HG02870 (cell line): ENCODE results near the gene IL31.

Experiments used
- ATAC-seq: cut with Tn5 transposase; IDR thresholded peaks from one replicate; pipeline ENCODE4 v1.9.1; 2021; ENCODE audit warnings: mild to moderate bottlenecking, moderate library complexity; ENCODE audit not compliant: unreplicated experiment

The IL31 gene

DNA sequence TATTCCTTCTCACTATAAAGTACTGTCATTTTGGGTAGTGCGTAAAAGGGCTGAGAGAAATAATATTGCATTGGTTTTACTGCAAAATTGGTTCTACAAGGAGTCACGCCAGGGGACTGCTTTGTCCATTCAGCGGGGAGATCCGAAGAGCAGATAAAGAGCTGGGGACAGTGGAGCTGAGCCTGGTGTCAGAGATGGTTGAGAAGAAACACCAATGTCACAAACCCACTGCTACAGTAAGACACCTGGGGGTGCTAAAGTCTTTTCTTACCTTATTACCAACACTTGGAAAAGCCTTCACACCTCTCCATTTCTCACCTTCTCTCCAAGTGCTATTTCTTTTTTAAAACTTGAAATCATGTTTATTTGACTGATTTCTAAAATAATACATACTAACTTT lies 14.1 kb downstream of the IL31 start:
- no peak for ATAC-seq

DNA sequence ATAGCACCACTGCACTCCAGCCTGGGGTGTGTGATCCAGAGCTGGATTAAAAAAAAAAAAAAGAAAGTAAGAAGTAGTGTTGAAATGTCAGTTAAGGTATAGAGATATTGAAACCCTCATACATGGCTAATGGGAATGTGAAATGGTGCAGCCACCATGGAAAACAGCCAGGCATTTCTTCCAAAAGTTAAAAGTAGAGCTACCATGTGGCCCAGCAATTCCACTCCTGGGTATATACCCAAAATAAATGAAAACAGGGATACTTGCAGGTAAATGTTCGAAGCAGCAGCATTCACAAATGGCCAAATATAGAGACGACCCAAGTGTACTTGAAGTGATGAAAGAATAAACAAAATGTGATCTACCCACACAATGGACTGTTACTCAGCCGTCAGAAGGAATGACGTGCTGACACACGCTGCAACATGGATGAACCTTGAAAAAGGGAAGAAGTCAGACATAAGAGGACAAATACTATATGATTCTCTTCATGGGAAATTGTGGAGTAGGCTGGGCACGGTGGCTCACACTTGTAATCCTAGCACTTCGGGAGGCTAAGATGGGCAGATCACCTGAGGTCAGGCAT lies 15.2 kb downstream of the IL31 start:
- no peak for ATAC-seq

GRCh38 chr12:122155705-122156104 lies 18.3 kb downstream of the IL31 start:
- ATAC-seq: no peak

GRCh38 chr12:122152754-122153153 lies 21.3 kb downstream of the IL31 start:
- ATAC-seq: no peak

DNA sequence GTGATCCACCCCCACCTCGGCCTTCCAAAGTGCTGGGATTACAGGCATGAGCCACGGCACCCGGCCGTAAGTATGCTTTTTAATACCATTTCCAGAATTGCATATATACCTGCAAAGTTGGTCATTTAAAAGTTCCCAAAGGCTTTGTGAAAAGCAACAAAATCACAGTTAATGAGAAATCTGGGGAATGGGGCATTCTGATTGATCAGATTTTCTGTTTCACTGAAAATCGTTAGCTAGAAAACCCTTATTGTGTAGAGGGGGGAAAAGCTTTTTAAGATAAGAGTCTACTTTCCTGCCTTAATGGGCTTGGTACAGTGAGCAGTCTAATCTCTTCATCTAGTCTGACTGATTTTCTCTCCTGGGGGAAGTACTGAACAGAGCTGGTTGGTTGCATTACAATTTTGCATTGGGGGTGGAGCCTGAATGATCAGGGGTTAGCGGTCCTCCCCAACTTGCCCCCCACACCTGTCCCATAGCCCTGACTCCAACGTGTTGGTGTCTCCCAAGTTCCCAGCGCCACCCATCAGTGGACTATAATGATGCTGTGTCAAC lies 23.8 kb downstream of the IL31 start:
- ATAC-seq: no peak

DNA sequence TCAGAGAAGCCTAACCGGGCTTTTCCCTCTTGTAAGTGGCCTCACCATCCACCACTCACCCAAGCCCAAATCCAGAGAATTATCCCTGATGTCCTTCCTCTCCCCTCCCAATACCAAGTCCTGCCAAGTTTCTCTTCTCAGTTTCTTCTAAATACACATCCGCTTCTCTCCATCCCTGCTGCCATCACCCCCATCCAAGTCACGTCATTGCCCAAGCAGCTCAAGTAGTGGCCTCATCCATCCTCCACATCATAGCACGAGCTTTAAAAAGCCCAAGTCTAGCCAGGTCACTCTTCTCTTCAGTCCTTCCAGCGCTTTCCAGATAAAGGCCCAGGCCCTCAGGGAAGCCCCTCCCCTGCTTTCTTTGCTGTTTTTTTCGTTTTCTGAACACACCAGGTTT lies 25.4 kb downstream of the IL31 start:
- no peak for ATAC-seq

DNA sequence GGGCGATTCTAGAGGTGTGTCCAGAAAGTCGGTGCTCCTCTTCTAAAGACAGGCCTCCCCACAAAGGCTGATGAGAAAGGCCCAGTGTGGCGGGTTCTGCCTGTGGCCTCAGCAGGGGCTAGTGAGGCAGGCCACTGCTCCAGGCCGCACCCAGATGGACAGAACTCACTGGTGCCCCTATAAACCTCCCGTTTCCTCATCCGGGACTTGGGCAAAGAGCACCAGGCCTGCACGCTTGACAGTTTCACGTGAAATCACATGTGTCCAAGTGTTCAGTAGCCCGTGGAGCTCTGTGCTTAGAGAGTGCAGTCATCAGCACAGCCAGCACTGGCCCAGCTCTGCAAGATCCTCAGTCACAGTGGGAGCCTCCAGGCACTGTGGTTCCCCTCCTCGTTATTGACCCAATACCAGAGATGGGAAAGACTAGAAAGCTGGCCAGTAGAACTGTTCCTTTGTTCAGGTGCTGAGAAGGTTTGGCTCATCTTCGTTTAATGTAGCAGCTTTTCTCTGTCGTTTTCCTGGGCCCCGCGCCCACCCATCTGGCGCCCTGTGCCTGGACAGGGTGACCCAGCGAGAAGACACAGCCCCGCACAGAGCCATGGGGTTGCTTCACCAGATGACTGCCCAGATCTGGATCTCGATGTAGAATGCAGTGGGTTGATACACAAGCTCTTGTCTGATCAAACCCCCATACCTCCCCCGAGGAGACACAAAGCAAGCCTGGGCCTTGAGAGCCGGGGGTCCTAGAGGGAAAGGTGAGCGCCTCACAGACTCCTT lies 26.3 kb downstream of the IL31 start:
- ATAC-seq: no peak

DNA sequence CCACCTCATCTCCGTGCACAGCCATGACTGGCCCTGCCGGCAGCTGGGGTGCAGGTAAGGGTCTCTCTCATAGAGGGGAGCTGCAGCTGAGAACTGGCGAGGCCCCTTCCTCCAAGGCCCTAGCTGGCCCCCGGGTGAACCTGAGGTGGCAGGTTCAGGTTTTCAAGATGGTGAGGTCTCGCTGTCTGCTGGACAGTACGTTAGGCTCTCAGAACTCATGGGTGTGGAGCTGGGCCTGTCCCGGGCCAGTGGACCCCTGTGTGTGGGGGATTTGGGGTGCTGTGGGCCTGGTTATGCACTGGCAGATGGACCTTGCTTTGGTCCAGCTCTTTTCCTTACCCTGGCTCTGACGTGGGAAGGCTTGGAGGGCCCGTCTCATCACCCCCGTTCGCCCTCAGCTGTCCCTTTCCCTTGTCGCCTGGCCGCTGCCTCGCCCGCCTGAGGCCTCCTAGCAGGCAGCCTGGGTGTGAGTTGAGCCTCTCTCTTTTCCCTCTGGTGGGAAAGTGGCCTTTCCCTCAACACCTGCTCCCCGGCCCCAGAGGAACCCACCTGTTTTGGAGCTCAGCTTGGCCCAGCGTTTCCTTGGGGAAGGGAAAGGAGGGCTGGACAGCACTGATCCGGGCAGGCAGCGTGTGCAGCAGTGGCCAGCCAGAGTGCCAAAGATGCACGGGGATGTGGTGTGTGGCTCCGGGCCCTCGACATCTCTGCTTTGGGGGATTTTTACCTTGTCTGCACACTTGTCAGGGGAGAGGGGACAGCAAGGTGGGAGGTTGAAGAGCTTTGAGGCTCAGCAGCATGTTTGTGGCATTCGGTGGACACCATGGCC lies 28.3 kb downstream of the IL31 start:
- ATAC-seq: no peak

DNA sequence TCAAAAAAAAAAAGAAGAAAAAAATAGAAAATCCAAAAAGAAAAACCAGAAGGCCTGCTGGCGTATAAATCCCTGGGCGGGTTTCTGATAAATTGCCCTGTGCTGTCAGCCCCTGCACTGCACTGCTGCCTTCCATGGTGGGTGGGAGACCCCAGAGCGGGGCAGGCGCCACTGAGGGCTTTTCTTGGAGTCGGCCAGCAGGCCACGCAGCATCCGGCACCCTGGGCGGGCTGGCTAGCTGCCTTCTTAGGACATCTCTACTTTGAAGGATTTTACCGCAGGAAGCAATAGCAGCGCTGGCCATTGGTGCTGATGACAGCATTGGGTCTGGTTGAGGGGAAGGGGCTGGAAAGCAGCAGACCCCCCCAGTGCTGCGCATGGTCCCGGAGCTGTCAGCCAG lies 29.1 kb downstream of the IL31 start:
- no peak for ATAC-seq

GRCh38 chr12:122142857-122143256 lies 31.2 kb downstream of the IL31 start:
- no peak for ATAC-seq

GRCh38 chr12:122141911-122142725 lies 31.9 kb downstream of the IL31 start:
- ATAC-seq: no peak

DNA sequence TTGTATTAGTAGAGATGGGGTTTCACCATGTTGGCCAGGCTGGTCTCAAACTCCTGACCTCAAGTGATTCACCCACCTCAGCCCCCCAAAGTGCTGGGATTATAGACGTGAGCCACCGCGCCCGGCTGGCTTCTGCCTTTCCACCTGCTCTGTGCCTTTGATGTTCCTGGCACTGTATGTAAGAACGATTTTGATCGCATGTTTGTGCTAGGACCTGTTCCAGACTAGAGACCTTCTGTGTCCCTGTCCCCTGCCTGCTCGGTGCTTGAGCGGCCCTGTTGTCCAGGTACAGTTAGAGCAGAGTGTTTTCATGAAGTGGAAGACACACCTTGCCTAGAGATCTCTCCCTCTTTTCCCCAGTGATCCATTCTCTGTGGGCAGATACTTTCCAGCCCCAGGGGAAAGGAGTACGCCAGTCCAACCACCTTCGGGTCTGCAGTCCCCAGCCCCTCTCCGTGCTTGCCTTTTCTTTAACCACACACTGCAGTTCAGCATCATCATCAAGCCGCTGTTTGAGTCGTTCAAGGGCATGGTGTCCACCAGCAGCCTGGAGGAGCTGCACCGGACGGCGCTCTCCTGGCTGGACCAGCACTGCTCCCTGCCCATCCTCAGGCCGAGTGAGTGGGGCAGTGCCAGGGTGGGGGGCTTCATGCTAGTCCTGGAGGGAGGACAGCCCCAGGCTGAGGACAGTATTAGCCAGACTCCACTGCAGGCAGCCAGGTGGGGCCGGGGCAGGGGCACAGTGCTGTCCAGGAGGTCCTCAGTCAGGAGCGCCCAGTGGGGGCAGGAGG lies 33.4 kb downstream of the IL31 start:
- ATAC-seq: no peak

GRCh38 chr12:122139941-122140340 lies 34.1 kb downstream of the IL31 start:
- ATAC-seq: no peak

DNA sequence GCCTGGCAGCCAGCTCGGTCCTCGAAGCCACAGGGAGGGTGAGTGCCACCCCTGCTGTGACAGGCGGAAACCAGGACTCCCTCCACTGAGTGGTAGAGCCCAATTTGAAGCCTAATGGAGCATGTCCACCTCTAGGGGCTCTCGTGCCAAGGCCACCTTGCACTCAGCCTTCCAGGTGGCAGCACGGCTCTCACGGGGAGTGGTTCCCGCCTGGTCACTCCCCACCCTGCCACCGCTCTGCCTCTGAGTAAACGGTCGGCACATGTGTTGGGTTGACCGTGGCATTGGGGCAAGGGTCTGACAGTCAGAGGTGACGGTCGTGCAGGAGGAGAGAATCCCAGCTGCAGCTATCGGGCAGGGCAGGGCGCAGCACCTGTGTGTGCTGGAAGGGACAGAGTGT lies 34.8 kb downstream of the IL31 start:
- no peak for ATAC-seq

- no peak for ATAC-seq
Observed at GRCh38 chr12:122138616-122139015, 35.4 kb downstream of the IL31 start.

DNA sequence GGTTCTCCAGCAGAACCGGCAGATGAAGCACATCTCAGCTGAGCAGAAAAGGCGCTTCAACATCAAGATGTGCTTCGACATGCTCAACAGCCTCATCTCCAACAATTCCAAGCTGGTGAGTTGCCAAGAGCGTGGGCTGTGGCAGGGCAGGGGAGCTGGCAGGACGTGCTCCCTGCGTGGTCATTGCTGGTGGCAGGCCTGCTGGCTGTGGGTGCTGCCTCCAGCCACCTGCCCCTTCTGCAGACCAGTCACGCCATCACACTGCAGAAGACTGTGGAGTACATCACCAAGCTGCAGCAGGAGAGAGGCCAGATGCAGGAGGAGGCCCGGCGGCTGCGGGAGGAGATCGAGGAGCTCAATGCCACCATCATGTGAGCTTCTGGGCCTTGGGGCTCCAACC lies 35.8 kb downstream of the IL31 start:
- no peak for ATAC-seq

GRCh38 chr12:122137681-122138080 lies 36.3 kb downstream of the IL31 start:
- ATAC-seq: no peak

GRCh38 chr12:122137229-122137628 lies 36.8 kb downstream of the IL31 start:
- no peak for ATAC-seq

DNA sequence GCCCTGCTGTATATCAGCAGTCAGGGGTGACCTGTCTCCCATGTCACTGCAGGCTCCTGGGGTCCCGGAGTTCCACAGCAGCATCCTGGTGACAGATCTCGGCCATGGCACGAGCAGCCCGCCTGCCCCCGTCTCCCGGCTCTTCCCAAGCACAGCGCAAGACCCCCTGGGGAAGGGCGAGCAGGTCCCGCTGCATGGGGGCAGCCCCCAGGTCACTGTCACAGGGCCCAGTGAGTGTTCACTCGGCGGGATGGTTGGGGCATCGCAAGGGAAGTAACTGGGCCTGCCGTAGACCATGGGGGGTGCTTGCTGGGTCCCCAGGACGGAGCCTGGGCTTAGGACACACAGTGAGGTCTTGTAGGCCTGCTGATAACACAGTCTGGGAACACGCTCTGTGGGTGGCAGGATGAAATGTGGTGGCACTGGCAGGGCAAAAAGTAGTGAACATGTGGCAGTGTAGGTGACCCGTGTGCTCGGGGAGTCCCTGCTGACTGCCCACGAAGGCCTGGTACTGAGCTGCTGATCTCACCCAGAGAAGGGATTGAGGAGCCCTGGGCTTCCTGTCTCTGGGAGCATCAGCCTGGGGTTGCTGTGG lies 38.5 kb downstream of the IL31 start:
- ATAC-seq: no peak
